AG09319 (cell line): ENCODE data around the gene TMEM108.

ENCODE experiments used
- DNase-seq: peaks from one replicate; pipeline ENCODE4 v3.0.0-alpha.2; 2010; ENCODE audit warnings: low read depth; ENCODE audit errors: extremely low read depth
- CTCF ChIP-seq: IDR thresholded peaks from 2 replicates; pipeline ENCODE4 v1.5.1; 2011; ENCODE audit warnings: low read depth, mild to moderate bottlenecking, inconsistent platforms, low read length, moderate library complexity

TMEM108 gene

GRCh38 chr3:133424937-133425869, 387.0 kb downstream of the TMEM108 start:
- no peak for TF ChIP-seq CTCF
- DNase-seq, result no peak

- TF ChIP-seq CTCF, result no peak
- no peak for DNase-seq
Measured at GRCh38 chr3:133425898-133426297, 387.7 kb downstream of the TMEM108 start.

GRCh38 chr3:133426721-133427120, 388.5 kb downstream of the TMEM108 start:
- TF ChIP-seq CTCF, result no peak
- DNase-seq, result no peak

GRCh38 chr3:133428552-133428951, 390.4 kb downstream of the TMEM108 start:
- DNase-seq, result no peak
- TF ChIP-seq CTCF, result no peak

- no peak for DNase-seq
- no peak for TF ChIP-seq CTCF
Measured at GRCh38 chr3:133429063-133429462, 390.9 kb downstream of the TMEM108 start.

- TF ChIP-seq CTCF, result no peak
- DNase-seq, result no peak
Measured at GRCh38 chr3:133439563-133439962, 401.4 kb downstream of the TMEM108 start.

GRCh38 chr3:133440652-133441051, 402.5 kb downstream of the TMEM108 start:
- no peak for TF ChIP-seq CTCF
- DNase-seq, result no peak
